VCaP (cell line): ENCODE results near the gene THAP8.
"Not testable (repeated sequence)": the region's sequence is repeated elsewhere in the genome, so short reads cannot be mapped to it uniquely, and the experiment has no call there.

ENCODE experiments used
- H3K27ac ChIP-seq: fragments of 450-650 bp; 2 replicates; pipeline ENCODE4 v1.5.1; 2017
- TF ChIP-seq, protein P1 (sequence below): fragments of 450-650 bp; conservative IDR thresholded peaks from 2 replicates; pipeline ENCODE4 v1.5.1; 2017; ENCODE audit warnings: mild to moderate bottlenecking, moderate library complexity

Gene THAP8

DNA sequence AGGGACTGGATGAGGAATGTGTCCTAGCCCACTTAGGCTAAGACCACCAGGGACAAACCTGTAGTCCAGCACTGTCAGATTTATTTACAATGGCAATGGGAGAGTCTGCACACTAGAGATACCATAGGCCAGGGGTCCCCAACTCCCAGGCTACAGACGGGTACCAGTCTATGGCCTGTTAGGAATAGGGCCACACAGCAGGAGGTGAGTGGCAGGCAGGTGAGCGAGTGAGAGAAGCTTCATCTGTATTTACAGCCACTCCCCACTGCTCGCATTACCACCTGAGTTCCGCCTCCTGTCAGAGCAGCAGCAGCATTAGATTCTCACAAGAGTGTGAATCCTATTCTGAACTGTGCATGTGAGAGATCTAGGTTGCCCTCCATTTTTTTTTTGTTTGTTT, 2.4 kb downstream of the THAP8 start:
- TF ChIP-seq, protein P1, sequence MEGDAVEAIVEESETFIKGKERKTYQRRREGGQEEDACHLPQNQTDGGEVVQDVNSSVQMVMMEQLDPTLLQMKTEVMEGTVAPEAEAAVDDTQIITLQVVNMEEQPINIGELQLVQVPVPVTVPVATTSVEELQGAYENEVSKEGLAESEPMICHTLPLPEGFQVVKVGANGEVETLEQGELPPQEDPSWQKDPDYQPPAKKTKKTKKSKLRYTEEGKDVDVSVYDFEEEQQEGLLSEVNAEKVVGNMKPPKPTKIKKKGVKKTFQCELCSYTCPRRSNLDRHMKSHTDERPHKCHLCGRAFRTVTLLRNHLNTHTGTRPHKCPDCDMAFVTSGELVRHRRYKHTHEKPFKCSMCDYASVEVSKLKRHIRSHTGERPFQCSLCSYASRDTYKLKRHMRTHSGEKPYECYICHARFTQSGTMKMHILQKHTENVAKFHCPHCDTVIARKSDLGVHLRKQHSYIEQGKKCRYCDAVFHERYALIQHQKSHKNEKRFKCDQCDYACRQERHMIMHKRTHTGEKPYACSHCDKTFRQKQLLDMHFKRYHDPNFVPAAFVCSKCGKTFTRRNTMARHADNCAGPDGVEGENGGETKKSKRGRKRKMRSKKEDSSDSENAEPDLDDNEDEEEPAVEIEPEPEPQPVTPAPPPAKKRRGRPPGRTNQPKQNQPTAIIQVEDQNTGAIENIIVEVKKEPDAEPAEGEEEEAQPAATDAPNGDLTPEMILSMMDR = no peak
- no peak overlapping the region for H3K27ac ChIP-seq

DNA sequence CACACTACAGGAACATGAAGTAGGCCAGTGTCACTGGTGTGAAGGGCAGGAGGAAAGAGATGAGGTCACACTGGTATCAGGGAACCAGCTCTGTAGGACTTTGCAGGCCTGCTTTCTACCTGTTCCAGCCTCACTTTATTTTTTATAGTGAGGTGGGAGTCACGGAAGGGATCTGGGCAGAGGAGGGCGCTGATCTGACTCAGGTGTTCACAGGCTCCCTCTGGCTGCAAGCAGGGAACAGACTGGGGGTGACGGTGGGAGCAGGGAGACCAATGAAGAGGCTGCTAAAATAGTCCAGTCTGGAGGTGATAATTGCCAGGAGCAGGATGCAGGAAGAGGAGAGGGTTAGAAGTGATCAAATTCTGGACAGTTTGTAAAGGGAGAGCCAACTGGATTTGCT, 2.8 kb downstream of the THAP8 start:
- no peak overlapping the region for H3K27ac ChIP-seq
- TF ChIP-seq, protein P1 = peak; percentile 25

DNA sequence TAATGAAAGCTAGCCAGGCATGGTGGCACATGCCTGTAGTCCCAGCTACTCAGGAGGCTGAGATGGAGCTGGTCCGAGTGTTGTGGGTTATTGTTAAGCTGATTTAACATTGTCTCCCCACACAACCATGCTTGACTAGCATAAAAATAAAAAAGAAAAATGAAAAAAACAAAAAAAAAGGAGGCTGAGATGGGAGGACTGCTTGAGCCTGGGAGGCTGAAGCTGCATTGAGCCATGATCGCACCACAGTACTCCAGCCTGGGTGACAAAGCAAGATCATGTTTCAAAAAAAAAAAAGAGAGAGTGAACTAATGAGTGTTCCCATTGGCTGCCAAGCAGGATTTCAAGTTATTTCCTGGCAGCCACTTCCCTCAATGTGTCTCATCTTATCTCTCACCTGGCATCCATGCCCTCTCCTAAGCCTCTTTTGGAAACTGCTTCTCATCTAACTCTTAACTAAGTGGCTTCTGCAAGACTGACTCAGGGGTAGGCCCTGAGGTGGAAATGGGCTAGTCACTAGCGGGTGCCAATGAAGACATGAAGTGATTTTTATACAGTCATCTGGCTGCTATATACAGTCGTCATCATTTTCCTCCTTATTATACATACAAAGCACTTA, 4.9 kb downstream of the THAP8 start:
- TF ChIP-seq, protein P1 = no peak
- H3K27ac ChIP-seq = no peak overlapping the region

- TF ChIP-seq, protein P1 = no peak
- no peak overlapping the region for H3K27ac ChIP-seq
These were observed 6.2 kb downstream of the THAP8 start for GRCh38 chr19:36047835-36048234.

DNA sequence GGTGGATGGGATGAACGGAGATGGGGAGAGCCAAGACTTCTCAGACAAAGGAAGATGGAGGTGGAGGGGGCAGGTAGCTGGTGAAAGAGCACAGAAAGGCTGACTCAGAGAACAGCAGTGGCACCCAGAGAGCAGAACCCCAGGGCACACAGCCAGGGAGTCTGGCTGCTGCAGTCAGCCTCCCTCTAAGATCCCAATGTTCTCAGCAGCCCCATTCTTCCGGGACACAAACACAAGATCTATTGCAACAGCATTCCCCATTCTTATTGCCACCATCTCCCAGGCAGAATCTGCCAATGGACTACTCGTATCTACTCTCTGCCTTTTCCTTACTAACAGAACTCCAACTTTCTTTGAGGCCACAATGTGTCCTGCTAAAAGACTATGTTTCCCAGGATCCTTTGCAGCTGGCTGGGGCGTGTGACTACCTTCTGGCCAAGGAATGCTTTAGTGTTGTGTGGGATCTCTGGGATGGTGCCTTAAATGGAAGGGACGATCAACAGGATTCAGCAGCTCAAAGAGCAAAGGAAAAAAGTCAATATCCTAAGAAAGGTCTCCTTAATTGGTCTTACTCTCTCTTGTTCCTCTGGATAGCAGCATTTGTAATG, 7.5 kb downstream of the THAP8 start:
- TF ChIP-seq, protein P1 = no peak
- H3K27ac ChIP-seq = no peak overlapping the region

DNA sequence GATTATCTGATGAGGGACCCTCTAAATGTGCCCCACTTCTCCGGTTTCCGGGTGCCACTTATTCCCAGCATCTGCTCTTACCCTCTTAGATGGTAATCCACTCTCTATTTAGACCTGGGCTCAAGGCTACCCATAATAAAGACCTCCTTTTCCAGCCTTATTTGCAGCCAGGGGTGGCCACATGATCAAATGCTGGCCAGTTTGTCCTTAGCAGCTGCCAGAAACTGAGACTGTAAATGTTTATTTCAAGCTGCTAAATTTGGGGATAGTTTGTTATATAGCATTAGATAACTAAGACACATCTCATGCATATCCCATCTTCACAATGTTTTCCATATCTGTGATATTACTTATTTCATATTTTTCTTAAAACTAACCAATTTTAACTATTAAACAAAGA, 10.1 kb downstream of the THAP8 start:
- no peak overlapping the region for H3K27ac ChIP-seq
- TF ChIP-seq, protein P1 = no peak

GRCh38 chr19:36041831-36042230, 12.3 kb downstream of the THAP8 start:
- TF ChIP-seq, protein P1 = no peak
- no peak overlapping the region for H3K27ac ChIP-seq

DNA sequence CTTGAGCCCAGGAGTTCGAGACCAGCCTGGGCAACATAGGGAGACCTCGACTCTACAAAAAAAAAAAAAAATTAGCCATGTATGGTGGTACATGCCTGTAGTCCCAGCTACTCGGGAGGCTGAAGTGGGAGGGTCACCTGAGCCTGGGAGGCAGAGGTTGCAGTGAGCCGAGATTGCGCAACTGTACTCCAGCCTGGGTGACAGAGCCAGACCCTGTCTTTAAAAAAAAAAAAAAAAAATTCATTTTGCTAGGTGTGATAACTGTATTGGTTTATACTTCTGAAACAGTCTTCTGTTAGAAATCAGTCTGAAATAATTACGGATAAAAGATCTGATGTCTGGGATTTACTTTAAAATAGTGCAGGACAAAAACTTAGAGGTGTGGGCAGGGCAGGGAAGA, 13.0 kb downstream of the THAP8 start:
- not testable (repeated sequence) for H3K27ac ChIP-seq
